IMR-90 (cell line): Measurements from ENCODE around the gene MMP21. TPM values are rescaled to one million over a fixed set of nuclear protein-coding genes. Genes with fewer than 3 reads are reported as not detected.

Experiments used
- ATAC-seq: fragments of 200-7000 bp; cut with Tn5 transposase; 2 replicates; pipeline ENCODE4 v1.9.1; 2020; ENCODE audit warnings: low read depth, mild to moderate bottlenecking, moderate library complexity
- BruUV-seq: library from RNA; stranded (reverse); fragments of 400-500 nt; replicated peaks from 2 replicates; lab custom pipeline; 2021; lab: Mats Ljungman, UMichigan
- CTCF ChIA-PET: fragments of 300-600 bp; formaldehyde crosslinking; extraction: SDS; loops from one replicate; lab custom pipeline; 2021; ENCODE audit warnings: antibody characterized with exemption; lab: Yijun Ruan, JAX
- POLR2A ChIA-PET: fragments of 300-600 bp; sonication (Branson Sonifier 250); formaldehyde crosslinking; loops from one replicate; lab custom pipeline; 2022; ENCODE audit warnings: antibody characterized with exemption; ENCODE audit not compliant: unreplicated experiment; lab: Charles Lee
- DNase-seq: peaks from one replicate; pipeline ENCODE4 v3.0.0; 2013
- H2AFZ ChIP-seq: replicated peaks from 2 replicates; pipeline ENCODE3; 2013; ENCODE audit warnings: low read length, mild to moderate bottlenecking; ENCODE audit not compliant: poor library complexity
- H2AK5ac ChIP-seq: 2 replicates; pipeline ENCODE4 v1.6.1; 2013; ENCODE audit warnings: low read depth, low read length, inconsistent platforms
- H2AK9ac ChIP-seq: replicated peaks from 2 replicates; pipeline ENCODE3; 2013; ENCODE audit warnings: mild to moderate bottlenecking, low read depth, low read length, moderate library complexity; ENCODE audit not compliant: poor library complexity
- H2BK120ac ChIP-seq: 2 replicates; pipeline ENCODE4 v1.6.1; 2013; ENCODE audit warnings: low read depth, low read length, inconsistent platforms
- H2BK15ac ChIP-seq: 3 replicates; pipeline ENCODE4 v1.6.1; 2013; ENCODE audit warnings: low read depth, low read length, inconsistent platforms
- H2BK20ac ChIP-seq: 2 replicates; pipeline ENCODE4 v1.6.1; 2013; ENCODE audit warnings: low read depth, mild to moderate bottlenecking, inconsistent platforms, low read length, moderate library complexity
- H2BK5ac ChIP-seq: 2 replicates; pipeline ENCODE4 v1.6.1; 2013; ENCODE audit warnings: mild to moderate bottlenecking, low read depth, low read length, inconsistent platforms; ENCODE audit not compliant: poor library complexity, severe bottlenecking
- H3K14ac ChIP-seq: replicated peaks from 2 replicates; pipeline ENCODE4 v1.6.1; 2013; ENCODE audit warnings: low read depth, low read length, inconsistent platforms
- H3K18ac ChIP-seq: 2 replicates; pipeline ENCODE4 v1.6.1; 2013; ENCODE audit warnings: low read depth, low read length, control low read depth
- H3K23ac ChIP-seq: 2 replicates; pipeline ENCODE4 v1.6.1; 2013; ENCODE audit warnings: low read depth, low read length, inconsistent platforms
- H3K27ac ChIP-seq: 2 replicates; pipeline ENCODE4 v1.5.1; 2013; ENCODE audit warnings: mild to moderate bottlenecking, control low read depth, low read length; ENCODE audit not compliant: insufficient read depth
- H3K27me3 ChIP-seq: 2 replicates; pipeline ENCODE4 v1.6.1; 2013; ENCODE audit warnings: low read length; ENCODE audit not compliant: control insufficient read depth, insufficient read depth
- H3K36me3 ChIP-seq: 2 replicates; pipeline ENCODE4 v1.6.1; 2013; ENCODE audit warnings: low read length, mixed read lengths; ENCODE audit not compliant: control insufficient read depth, insufficient read depth
- H3K4ac ChIP-seq: 2 replicates; pipeline ENCODE4 v1.6.1; 2013; ENCODE audit warnings: low read depth, low read length, inconsistent platforms
- H3K4me1 ChIP-seq: 2 replicates; pipeline ENCODE4 v1.6.1; 2013; ENCODE audit warnings: low read length, mixed read lengths; ENCODE audit not compliant: control insufficient read depth, insufficient read depth
- H3K4me2 ChIP-seq: 2 replicates; pipeline ENCODE4 v1.6.1; 2013; ENCODE audit warnings: low read depth, mild to moderate bottlenecking, control low read depth, low read length, moderate library complexity
- H3K4me3 ChIP-seq: 2 replicates; pipeline ENCODE4 v1.5.1; 2013; ENCODE audit warnings: low read depth, mild to moderate bottlenecking, control low read depth, low read length, moderate library complexity; ENCODE audit not compliant: insufficient read depth
- H3K56ac ChIP-seq: 2 replicates; pipeline ENCODE4 v1.6.1; 2013; ENCODE audit warnings: low read length, inconsistent platforms; ENCODE audit not compliant: insufficient read depth; ENCODE audit errors: extremely low read depth
- H3K79me1 ChIP-seq, 2 experiments: 2 replicates each; pipeline ENCODE4 v1.6.1; 2013; ENCODE audit warnings: low read length in 2 of 2, inconsistent platforms in 1 of 2, low read depth in 1 of 2
- H3K9ac ChIP-seq: 2 replicates; pipeline ENCODE4 v1.6.1; 2013; ENCODE audit warnings: low read depth, low read length, control low read depth
- H3K9me1 ChIP-seq: 2 replicates; pipeline ENCODE4 v1.6.1; 2013; ENCODE audit warnings: low read length, inconsistent platforms; ENCODE audit not compliant: insufficient read depth
- H3K9me3 ChIP-seq: 2 replicates; pipeline ENCODE4 v1.6.1; 2013; ENCODE audit warnings: low read length; ENCODE audit not compliant: control insufficient read depth, insufficient read depth
- H4K20me1 ChIP-seq: 2 replicates; pipeline ENCODE4 v1.6.1; 2013; ENCODE audit warnings: low read length, inconsistent platforms; ENCODE audit not compliant: insufficient read depth
- H4K5ac ChIP-seq: 2 replicates; pipeline ENCODE4 v1.6.1; 2013; ENCODE audit warnings: mild to moderate bottlenecking, low read depth, low read length, control low read depth
- H4K8ac ChIP-seq, 2 experiments: 2 replicates each; pipeline ENCODE4 v1.6.1; 2013; ENCODE audit warnings: low read depth in 2 of 2, low read length in 2 of 2, control low read depth in 1 of 2, inconsistent platforms in 1 of 2
- H4K91ac ChIP-seq: 2 replicates; pipeline ENCODE4 v1.6.1; 2013; ENCODE audit warnings: low read depth, low read length, inconsistent platforms; ENCODE audit not compliant: insufficient read depth
- BHLHE40 ChIP-seq: fragments of 150-350 bp; IDR thresholded peaks from 2 replicates; pipeline ENCODE4 v1.6.1; 2016; ENCODE audit warnings: mild to moderate bottlenecking, low read depth, low read length
- CEBPB ChIP-seq: IDR thresholded peaks from 2 replicates; pipeline ENCODE4 v1.6.1; 2012; ENCODE audit warnings: low read depth, low read length, improper control_type of control experiment
- CHD1 ChIP-seq: IDR thresholded peaks from 2 replicates; pipeline ENCODE4 v1.6.1; 2012; ENCODE audit warnings: low read depth, low read length, improper control_type of control experiment
- CTCF ChIP-seq: conservative IDR thresholded peaks from 2 replicates; pipeline ENCODE4 v1.5.1; 2012; ENCODE audit warnings: mild to moderate bottlenecking, low read depth, low read length, improper control_type of control experiment
- MAFK ChIP-seq: IDR thresholded peaks from 2 replicates; pipeline ENCODE4 v1.6.1; 2012; ENCODE audit warnings: low read depth, low read length, improper control_type of control experiment
- MXI1 ChIP-seq: IDR thresholded peaks from 2 replicates; pipeline ENCODE4 v1.6.1; 2012; ENCODE audit warnings: low read depth, mild to moderate bottlenecking, low read length, moderate library complexity, borderline replicate concordance
- NFE2L2 ChIP-seq: fragments of 150-350 bp; IDR thresholded peaks from 2 replicates; pipeline ENCODE4 v1.6.1; 2016; ENCODE audit warnings: low read depth, mild to moderate bottlenecking, low read length
- RAD21 ChIP-seq: IDR thresholded peaks from 2 replicates; pipeline ENCODE4 v1.6.1; 2012; ENCODE audit warnings: low read length, improper control_type of control experiment
- RCOR1 ChIP-seq: IDR thresholded peaks from 2 replicates; pipeline ENCODE4 v1.6.1; 2012; ENCODE audit warnings: mild to moderate bottlenecking, low read length, improper control_type of control experiment; ENCODE audit not compliant: insufficient replicate concordance
- RFX5 ChIP-seq: IDR thresholded peaks from 2 replicates; pipeline ENCODE4 v1.8.0; 2012; ENCODE audit warnings: low read depth, mild to moderate bottlenecking, low read length, moderate library complexity
- WGBS, 2 experiments: methylation state at CpG; one replicate each; pipeline versions ENCODE4 v1.1.5 to v1.1.7; 2013; ENCODE audit warnings: missing lambda C conversion rate in 2 of 2; ENCODE audit not compliant: insufficient read length in 1 of 2; ENCODE audit errors: extremely low coverage in 2 of 2; 5-methylcytosine and 5-hydroxymethylcytosine counted together
- dilution Hi-C: fragments of 300-500 bp; cut with HindIII; formaldehyde crosslinking; loops from one replicate; pipeline ENCODE4 v1.14.3; 2018; ENCODE audit warnings: low sequenced_read_pairs; ENCODE audit not compliant: unreplicated experiment
- in situ Hi-C: fragments of 300-500 bp; cut with MboI; formaldehyde crosslinking; loops from 3 replicates; pipeline ENCODE4 v1.14.3; 2019; ENCODE audit warnings: low sequenced_read_pairs, inconsistent platforms, mixed read lengths
- intact Hi-C: fragments of 100-400 bp; cut with micrococcal nuclease; formaldehyde crosslinking; loops from 2 replicates; pipeline ENCODE4 v1.10.0; 2022
- polyA plus RNA-seq, 3 experiments: library from polyadenylated mRNA; depleted of rRNA; stranded (reverse); fragments of >200 nt; gene quantifications; 2 replicates each; pipeline ENCODE4 v1.2.3, GENCODE V29; 2012; ENCODE audit warnings: low replicate concordance in 1 of 3
- total RNA-seq: library from RNA; depleted of rRNA; stranded (reverse); fragments of >200 nt; gene quantifications from 2 replicates; pipeline ENCODE4 v1.2.3, GENCODE V29; 2012
- TF ChIP-seq, protein P1 (sequence below): fragments of 150-350 bp; IDR thresholded peaks from 2 replicates; pipeline ENCODE4 v1.6.1; 2016; ENCODE audit warnings: low read depth, mild to moderate bottlenecking, low read length, moderate library complexity, borderline replicate concordance
- TF ChIP-seq, protein P2 (sequence below): fragments of 150-350 bp; IDR thresholded peaks from 2 replicates; pipeline ENCODE4 v1.6.1; 2017; ENCODE audit warnings: mild to moderate bottlenecking, antibody characterized with exemption, low read length, low read depth

MMP21 gene
- total and polyA plus RNA-seq, 2 of the 4 experiments (the other 2 are of a cell fraction), result not detected

DNA sequence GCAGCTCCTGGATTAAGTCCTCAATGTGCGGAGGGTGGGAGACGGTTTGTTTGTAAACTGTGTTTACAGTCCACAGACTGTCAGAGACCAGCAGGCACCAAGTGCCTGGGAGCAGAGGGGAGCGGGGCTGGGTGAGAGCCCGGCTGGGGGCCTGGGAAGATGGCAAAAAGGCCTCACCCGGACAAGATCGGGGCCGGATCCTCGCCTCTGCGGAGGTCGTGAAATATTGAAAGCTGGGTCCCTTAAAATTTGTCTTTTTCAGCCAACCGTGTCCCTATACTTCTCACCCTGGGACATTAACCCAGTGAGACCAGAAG lies 2.8 kb downstream of the MMP21 start:
- no peaks in the 10 kb centered on the region for H3K9me1 ChIP-seq
- H2BK120ac ChIP-seq, result no peak overlapping the region
- BruUV-seq, result no TSS peak
- peaks cover 3% of the 10 kb centered on the region; the same call in 1 of the 2 replicates for H3K27me3 ChIP-seq
- H2AFZ ChIP-seq, result no peak overlapping the region
- TF ChIP-seq NFE2L2 (no peak), RCOR1 (no peak), CHD1 (no peak), RAD21 (no peak), MXI1 (no peak), BHLHE40 (no peak), MAFK (no peak), RFX5 (no peak), CEBPB (no peak), CTCF (no peak)
- TF ChIP-seq, protein P1, sequence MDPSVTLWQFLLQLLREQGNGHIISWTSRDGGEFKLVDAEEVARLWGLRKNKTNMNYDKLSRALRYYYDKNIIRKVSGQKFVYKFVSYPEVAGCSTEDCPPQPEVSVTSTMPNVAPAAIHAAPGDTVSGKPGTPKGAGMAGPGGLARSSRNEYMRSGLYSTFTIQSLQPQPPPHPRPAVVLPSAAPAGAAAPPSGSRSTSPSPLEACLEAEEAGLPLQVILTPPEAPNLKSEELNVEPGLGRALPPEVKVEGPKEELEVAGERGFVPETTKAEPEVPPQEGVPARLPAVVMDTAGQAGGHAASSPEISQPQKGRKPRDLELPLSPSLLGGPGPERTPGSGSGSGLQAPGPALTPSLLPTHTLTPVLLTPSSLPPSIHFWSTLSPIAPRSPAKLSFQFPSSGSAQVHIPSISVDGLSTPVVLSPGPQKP, result no peak
- TF ChIP-seq, protein P2, sequence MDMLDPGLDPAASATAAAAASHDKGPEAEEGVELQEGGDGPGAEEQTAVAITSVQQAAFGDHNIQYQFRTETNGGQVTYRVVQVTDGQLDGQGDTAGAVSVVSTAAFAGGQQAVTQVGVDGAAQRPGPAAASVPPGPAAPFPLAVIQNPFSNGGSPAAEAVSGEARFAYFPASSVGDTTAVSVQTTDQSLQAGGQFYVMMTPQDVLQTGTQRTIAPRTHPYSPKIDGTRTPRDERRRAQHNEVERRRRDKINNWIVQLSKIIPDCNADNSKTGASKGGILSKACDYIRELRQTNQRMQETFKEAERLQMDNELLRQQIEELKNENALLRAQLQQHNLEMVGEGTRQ, result no peak
- ChIA-PET CTCF (no interaction called here), POLR2A (no interaction called here)
- H3K9me3 ChIP-seq, result no peaks in the 10 kb centered on the region
- H3K23ac ChIP-seq, result no peak overlapping the region
- 77% methylated on average over 4 of the region's 11 CpGs; no CpG with 5 or more reads in 1 of the 2 experiments for WGBS, 2 experiments
- no peak overlapping the region for H3K4me3 ChIP-seq
- no peak overlapping the region for H2BK15ac ChIP-seq
- H3K27ac ChIP-seq, result no peak overlapping the region
- no peak overlapping the region for H3K4ac ChIP-seq
- H4K20me1 ChIP-seq, result no peaks in the 10 kb centered on the region
- H4K5ac ChIP-seq, result no peak overlapping the region
- DNase-seq (no peak), ATAC-seq (no peak)
- H3K4me2 ChIP-seq, result no peak overlapping the region
- no peak overlapping the region for H3K18ac ChIP-seq
- peaks cover 3% of the 10 kb centered on the region for H3K36me3 ChIP-seq
- no peak overlapping the region for H4K91ac ChIP-seq
- no peaks in the 10 kb centered on the region for H3K79me1 ChIP-seq
- no peaks in the 10 kb centered on the region for H3K4me1 ChIP-seq
- dilution Hi-C loops (no loop called here), in situ Hi-C loops (no loop called here), intact Hi-C loops (no loop called here)
- H2AK9ac ChIP-seq, result no peak overlapping the region
- no peak overlapping the region for H4K8ac ChIP-seq
- no peak overlapping the region for H2AK5ac ChIP-seq
- H2BK5ac ChIP-seq, result no peak overlapping the region
- H2BK20ac ChIP-seq, result no peak overlapping the region
- H3K14ac ChIP-seq, result no peak overlapping the region
- no peak overlapping the region for H3K56ac ChIP-seq
- H3K9ac ChIP-seq, result no peak overlapping the region
